Heart right ventricle (tissue), 16 donors: Measurements from ENCODE around the gene GLDN. TPM values are rescaled to one million over a fixed set of nuclear protein-coding genes. Genes with fewer than 3 reads are reported as not detected.
A peak's percentile ranks its signal among the peaks of the same experiment; 100 is the strongest.

Source experiments
- ATAC-seq, 8 donors: fragments of 200-7000 bp; cut with Tn5 transposase; one replicate each; pipeline ENCODE4 v1.9.1; 2020; ENCODE audit warnings: mild to moderate bottlenecking in 8 of 8, moderate library complexity in 8 of 8, moderate number of reproducible peaks in 1 of 8
- DNase-seq, 2 donors: peaks; one replicate each; pipeline ENCODE4 v3.0.0-alpha.2; 2020
- H3K27ac ChIP-seq, 10 donors: fragments of 200-600 bp; sonication (generic) in 2 of 10; one replicate each; pipeline versions ENCODE4 v1.5.0 to v1.8.0; 2020 to 2022; ENCODE audit warnings: mild to moderate bottlenecking in 3 of 10
- H3K27me3 ChIP-seq, 7 donors: fragments of 200-600 bp; one replicate each; pipeline ENCODE4 v1.8.0; 2021 to 2022; ENCODE audit warnings: mild to moderate bottlenecking in 2 of 7
- H3K36me3 ChIP-seq, 9 donors: fragments of 200-600 bp; sonication (generic) in 1 of 9; one replicate each; pipeline versions ENCODE4 v1.5.0 to v1.8.0; 2020 to 2022; ENCODE audit warnings: mild to moderate bottlenecking in 2 of 9
- H3K4me1 ChIP-seq, 9 donors: fragments of 200-600 bp; sonication (generic) in 1 of 9; one replicate each; pipeline versions ENCODE4 v1.5.0 to v1.8.0; 2020 to 2022; ENCODE audit warnings: mild to moderate bottlenecking in 4 of 9
- H3K4me3 ChIP-seq, 10 donors: fragments of 200-600 bp; sonication (generic) in 2 of 10; one replicate each; pipeline versions ENCODE4 v1.5.0 to v1.8.0; 2020 to 2022; ENCODE audit warnings: mild to moderate bottlenecking in 7 of 10, moderate library complexity in 2 of 10
- H3K9me3 ChIP-seq, 11 donors: fragments of 200-600 bp in 10 of 11; sonication (generic) in 2 of 11; one replicate each; pipeline versions ENCODE4 v1.5.0 to v1.8.0; 2013 to 2022; ENCODE audit warnings: mild to moderate bottlenecking in 2 of 11, control low read depth in 1 of 11, moderate library complexity in 1 of 11
- CTCF ChIP-seq, 9 donors: fragments of 200-600 bp; sonication (generic) in 2 of 9; IDR thresholded peaks; one replicate each; pipeline versions ENCODE4 v1.5.0 to v1.8.0; 2021 to 2022; ENCODE audit warnings: antibody characterized with exemption in 9 of 9, mild to moderate bottlenecking in 5 of 9, moderate library complexity in 1 of 9
- WGBS, 2 donors: extraction: QIAGEN DNeasy Blood & Tissue Kit; methylation state at CpG; one replicate each; pipeline ENCODE4 v1.1.7; 2013; ENCODE audit warnings: inconsistent platforms in 1 of 2; 5-methylcytosine and 5-hydroxymethylcytosine counted together
- intact Hi-C, 10 donors: fragments of 100-400 bp; cut with DNase I; formaldehyde crosslinking; loops; one replicate each; pipeline versions ENCODE4 v1.11.1 to v1.14.2; 2022
- polyA plus RNA-seq, 2 donors: library from polyadenylated mRNA; stranded (reverse); fragments of 200-250 nt; gene quantifications; one replicate each; pipeline ENCODE4 v1.2.3, GENCODE V29; 2013
- total RNA-seq, 10 donors: library from RNA; stranded (reverse); fragmentation: NEBNext Ultra II Directional in 3 of 10; extraction: Animal tissue kit (Norgen Biotek cat#: 25700) in 3 of 10; gene quantifications; one replicate each; pipeline versions ENCODE4 v1.2.1 to v1.2.4, GENCODE V29; 2021 to 2023
- donor health status: Arrhythmogenic right ventricular cardiomyopathy.
- donor health status: ischemic (EF 13 %, LVEDD 7.1; RV severe dilation, severe dysfunction).
- donor health status: healthy with polysubstance abuse.
- donor health status: DM: no; HTN: yes; CAD: no.
- donor health status: DM: no; HTN: no; CAD: no.
- donor health status: ischemic (EF 25% LVEDD 6.9; RV normal size, moderate dysfunction).
- donor health status: ischemic (EF 25% LVEDD 5.7; RV mildly dilated, moderate dysfunction).
- donor health status: healthy.
- donor health status: DM: yes; HTN: yes; CAD: no.
- donor health status: Ischemic cardiomyopathy.
- donor health status: ischemic (EF 35%, LVEDD 5.7; RV mildly dilated, moderate dysfunction).
- donor health status: nonischemic (EF 11% LVEDD 7.7; RV severe dilation, severe dysfunction).
- donor health status: DM: yes; HTN: yes; CAD: no.
- donor health status: PGD.
- donor health status: ischemic (EF 29% LVEDD 5.4; RV normal size, mild dysfunction).
- donor health status: nonischemic (EF 23%, LVEDD 6.1; RV moderate dilation, normal function).

The GLDN gene
- total and polyA plus RNA-seq, 12 donors = 0.65 to 19.8 (median 10.9) TPM

DNA sequence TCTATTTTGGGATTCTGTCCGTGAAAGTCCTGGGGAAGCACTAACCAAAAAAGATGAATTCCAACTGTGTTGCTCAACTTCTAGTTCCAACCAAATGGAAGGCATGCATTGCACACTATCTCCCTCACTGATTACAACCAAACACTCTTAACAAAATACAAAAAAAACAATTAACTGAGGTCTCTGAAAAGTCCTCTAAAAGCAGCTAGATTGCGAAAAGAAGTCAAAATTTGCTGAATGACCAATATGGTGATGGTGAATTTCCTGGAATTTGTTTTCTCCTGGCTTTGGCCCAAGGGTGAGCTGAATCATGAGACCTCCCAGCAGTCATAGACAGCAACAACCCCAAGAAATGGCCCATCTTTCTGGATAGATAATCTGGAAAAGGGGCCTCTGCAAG is 31.4 kb upstream of the GLDN start:
- ATAC-seq = peak in 3 of 8 donors; percentile 25 to 38 (median 35)

GRCh38 chr15:51311510-51311909 is 29.9 kb upstream of the GLDN start:
- no peaks in the 10 kb centered on the region for H3K9me3 ChIP-seq
- WGBS, 2 donors = 75 to 79% methylated on average over 2 of the region's 2 CpGs
- no peaks in the 10 kb centered on the region for H3K27me3 ChIP-seq
- H3K36me3 ChIP-seq = no peaks in the 10 kb centered on the region
- ATAC-seq (no peak), DNase-seq (no peak)
- peak overlapping the region in 2 of 10 donors; percentile 3 to 15 for H3K27ac ChIP-seq
- TF ChIP-seq CTCF (IDR thresholded peaks at IDR 0.05) = no peak
- no peak overlapping the region for H3K4me3 ChIP-seq
- intact Hi-C loops = loop anchor here in 1 of 10 donors (10.0 kb wide), 1 partner anchor 53 kb away; no protein-coding TSS in a partner anchor
- peaks cover 0 to 61% (median 26%) of the 10 kb centered on the region in 9 donors for H3K4me1 ChIP-seq

More for the DNA sequence above, 31.4 kb upstream of the GLDN start:
- no peak for DNase-seq
- no peak for TF ChIP-seq CTCF (IDR thresholded peaks at IDR 0.05)
- Histone ChIP-seq H3K36me3 (no peaks in the 10 kb centered on the region), H3K9me3 (no peaks in the 10 kb centered on the region), H3K4me1 (peaks cover 0 to 62% (median 26%) of the 10 kb centered on the region in 9 donors), H3K27me3 (no peaks in the 10 kb centered on the region), H3K27ac (peak overlapping the region in 2 of 10 donors; percentile 22 to 60), H3K4me3 (no peak overlapping the region)
- 56 to 65% methylated on average over 2 of the region's 2 CpGs for WGBS, 2 donors
- intact Hi-C loops = loop anchor here in 1 of 10 donors (10.0 kb wide), 1 partner anchor 55 kb away; no protein-coding TSS in a partner anchor

DNA sequence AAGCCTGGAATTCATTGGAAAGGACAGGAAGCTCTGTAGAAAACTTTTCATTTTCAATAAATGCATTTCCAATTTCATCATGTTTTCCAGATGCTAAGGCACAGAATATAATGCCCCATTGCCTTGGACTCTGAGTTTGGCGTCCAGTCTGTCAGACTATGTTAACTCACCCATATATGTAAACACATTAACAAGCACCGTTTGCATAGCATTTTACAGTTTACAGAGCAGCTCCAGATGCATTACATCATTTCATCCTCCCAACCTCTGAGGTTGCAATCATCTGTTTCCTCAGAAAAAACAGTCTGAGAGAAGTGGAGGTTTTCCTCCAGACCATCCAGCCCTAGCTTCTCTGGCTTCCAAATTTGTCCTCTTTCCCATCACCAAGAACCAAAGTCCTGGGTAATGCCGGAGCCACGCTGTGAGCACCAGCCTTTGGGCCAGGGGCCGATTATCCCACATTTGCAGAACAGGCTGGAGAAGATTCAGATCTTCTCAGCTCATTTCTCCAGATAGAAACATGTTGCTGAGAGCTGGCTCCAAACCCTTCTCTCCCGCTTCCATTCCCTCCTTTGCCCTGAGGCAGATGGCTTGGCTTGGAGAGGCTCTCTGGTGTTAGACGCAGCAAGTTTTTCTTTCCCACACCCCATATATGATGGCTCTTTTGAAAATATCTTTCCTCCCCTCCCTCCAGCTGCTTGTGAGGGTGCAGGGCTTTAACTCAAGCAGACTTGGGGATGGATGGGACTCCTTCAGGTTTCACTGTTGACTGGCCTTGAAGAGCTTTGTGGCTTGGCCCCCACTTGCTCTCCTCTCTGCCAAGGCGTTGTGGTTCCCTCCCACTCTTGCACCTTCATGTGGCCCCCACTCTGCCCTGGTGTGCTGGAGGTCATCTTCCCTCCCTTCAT is 29.0 kb upstream of the GLDN start:
- H3K27ac ChIP-seq = peak overlapping the region in 5 of 10 donors; percentile 2 to 50 (median 43)
- peak in 3 of 8 donors; percentile 21 to 44 (median 24) for ATAC-seq
- DNase-seq = no peak

More for the DNA sequence above, 29.0 kb upstream of the GLDN start:
- H3K36me3 ChIP-seq = no peaks in the 10 kb centered on the region
- 72 to 80% methylated on average over 8 of the region's 8 CpGs for WGBS, 2 donors
- no peaks in the 10 kb centered on the region for H3K27me3 ChIP-seq
- peaks cover 0 to 56% (median 24%) of the 10 kb centered on the region in 9 donors for H3K4me1 ChIP-seq
- H3K4me3 ChIP-seq = no peak overlapping the region
- TF ChIP-seq CTCF (IDR thresholded peaks at IDR 0.05) = no peak
- intact Hi-C loops = loop anchor here in 1 of 10 donors (10.0 kb wide), 1 partner anchor 52 kb away; no protein-coding TSS in a partner anchor
- H3K9me3 ChIP-seq = no peaks in the 10 kb centered on the region
